Stimulated activated CD8-positive, alpha-beta memory T cell treated with anti-CD3 and anti-CD28 coated beads, Interleukin-4, amount 100 ng/mL, for 24 hours (primary cell): ENCODE data around the gene BAG2.
A peak's percentile ranks its signal among the peaks of the same experiment; 100 is the strongest.

ENCODE experiments used
- DNase-seq: peaks from one replicate; pipeline ENCODE4 v3.0.0-alpha.2; 2020; ENCODE audit warnings: low read depth

The BAG2 gene

DNA sequence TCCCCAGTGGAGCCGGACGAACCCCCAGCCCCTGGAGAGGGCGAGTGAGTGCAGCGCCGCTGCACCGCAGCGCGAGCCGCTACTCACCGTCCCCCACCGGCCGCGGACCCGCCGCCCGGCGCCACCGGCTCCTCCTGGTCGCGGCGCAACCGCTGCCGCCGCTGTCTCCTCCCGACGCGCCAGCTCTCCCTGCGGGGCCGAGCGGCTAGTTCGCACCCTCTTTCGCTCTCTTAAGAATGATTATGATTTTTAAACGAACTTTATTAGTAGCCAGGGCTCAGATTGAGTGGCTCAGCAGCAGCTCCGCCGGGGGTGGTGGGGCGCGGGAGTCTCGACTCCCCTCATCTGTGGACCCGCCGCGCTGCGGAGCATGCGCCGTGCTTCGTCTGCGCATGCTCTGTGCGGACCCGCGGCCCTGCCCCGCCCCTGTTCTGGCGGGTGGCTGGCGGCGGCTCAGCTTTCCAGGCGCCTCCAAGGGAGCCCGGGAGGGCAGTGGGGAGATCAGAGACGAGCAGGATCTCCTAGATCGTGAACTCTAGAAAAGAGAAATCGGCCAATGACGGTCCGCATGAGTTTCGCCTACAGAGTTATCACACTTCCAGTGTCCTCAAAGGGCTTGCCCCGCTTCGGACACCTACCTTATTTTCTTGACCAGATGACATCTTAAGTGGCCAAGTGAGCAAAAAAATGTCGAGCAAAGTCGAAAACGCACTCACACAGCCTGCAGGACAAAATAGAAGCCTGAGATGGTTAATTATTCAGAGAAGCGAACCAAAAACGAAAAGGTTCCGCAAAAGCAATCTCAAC, 50.0 kb downstream of the BAG2 start, which contains the start of gene RAB23:
TSS of gene RAB23 (minus strand) at position 372 of the 807 bp plus-strand sequence. CDS start 11,927 bp downstream, outside the sequence.
- peak; percentile 75 for DNase-seq

DNA sequence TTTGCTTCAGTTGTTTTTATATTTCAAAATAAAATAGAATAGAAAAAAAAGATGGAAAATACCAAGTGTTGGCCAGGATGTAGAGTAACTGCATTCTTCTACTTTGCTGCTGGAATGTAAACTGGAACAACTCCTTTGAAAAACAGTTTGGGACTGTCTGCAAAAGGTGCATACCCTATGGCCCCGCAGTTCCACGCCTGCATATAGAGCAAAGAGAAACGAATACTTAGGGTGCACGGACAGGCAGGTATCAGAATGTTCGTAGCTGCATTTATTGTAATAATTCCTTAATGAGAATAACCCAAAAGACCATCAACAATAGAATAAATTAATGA, 50.6 kb downstream of the BAG2 start:
- DNase-seq: no peak

DNA sequence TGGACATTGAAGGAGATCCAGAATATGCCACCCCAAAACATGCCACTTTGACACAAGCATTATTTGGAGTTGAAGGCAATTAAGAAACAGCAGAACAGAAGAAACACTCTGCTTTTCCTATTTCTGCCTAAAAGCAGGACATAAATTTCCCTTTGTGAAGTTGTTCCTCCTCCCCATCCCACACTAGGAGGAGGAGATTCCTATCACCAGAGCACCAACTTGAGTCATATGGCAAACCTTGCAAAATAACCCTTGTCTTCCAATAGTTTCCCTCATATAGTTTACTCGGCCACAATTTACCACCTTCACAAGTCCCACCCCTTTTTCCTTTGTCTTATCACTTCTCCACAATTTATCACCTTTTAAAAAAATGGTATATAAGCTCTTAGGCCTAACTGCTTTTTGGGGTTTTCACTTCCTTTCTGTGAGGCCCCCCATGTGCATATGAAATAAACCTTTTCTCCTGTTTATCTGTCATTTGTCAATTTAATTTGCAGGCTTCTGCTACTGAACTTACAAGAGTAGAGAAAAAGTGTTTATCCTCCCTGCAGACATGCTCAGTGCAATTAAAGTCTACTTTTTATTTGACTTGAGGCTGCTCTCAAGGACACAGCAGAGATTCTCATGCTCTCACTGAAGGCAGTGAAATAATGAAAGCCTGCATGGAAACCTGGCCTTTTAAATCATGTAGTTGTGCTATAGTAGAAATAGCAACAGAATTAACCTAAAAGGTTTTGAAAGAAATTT, 52.8 kb downstream of the BAG2 start:
- DNase-seq: no peak

DNA sequence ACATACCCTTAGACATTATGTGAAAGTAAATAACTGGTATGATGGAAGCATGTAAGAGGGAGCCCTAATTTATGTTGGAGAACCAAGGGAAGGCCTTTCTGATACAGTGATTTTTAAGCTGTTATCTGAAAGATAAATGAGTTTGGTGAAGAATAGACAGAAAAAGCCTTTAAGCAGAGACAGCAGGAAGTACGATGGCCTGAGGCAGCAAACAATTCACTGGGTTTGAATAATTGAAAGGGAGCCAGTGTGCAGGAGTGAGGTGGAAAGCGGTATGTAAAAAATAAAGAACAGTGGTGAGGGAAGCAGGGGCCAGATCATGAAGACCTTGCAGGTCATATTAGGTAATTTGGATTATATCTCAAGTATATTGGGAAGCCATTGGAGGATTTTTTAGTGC, 54.1 kb downstream of the BAG2 start:
- no peak for DNase-seq
